HepG2 (cell line): ENCODE data around the gene MYOM1. TPM values are rescaled to one million over a fixed set of nuclear protein-coding genes. Genes with fewer than 3 reads are reported as not detected.

Source experiments
- BRD4 ChIP-seq: sonication (generic); formaldehyde crosslinking; IDR thresholded peaks from 2 replicates; pipeline ENCODE4 v1.4.0; 2020; ENCODE audit warnings: missing genetic modification reagents
- CCDC6 ChIP-seq: sonication (generic); formaldehyde crosslinking; IDR thresholded peaks from 2 replicates; pipeline ENCODE4 v1.8.1; 2022; ENCODE audit warnings: mild to moderate bottlenecking, missing genetic modification reagents, moderate library complexity
- GATAD2A ChIP-seq: IDR thresholded peaks from 2 replicates; pipeline ENCODE4 v1.6.1; 2016
- GTF3A ChIP-seq: sonication (generic); formaldehyde crosslinking; conservative IDR thresholded peaks from 2 replicates; pipeline ENCODE4 v1.4.0; 2020; ENCODE audit warnings: mild to moderate bottlenecking, missing genetic modification reagents
- HDAC1 ChIP-seq: sonication (generic); formaldehyde crosslinking; IDR thresholded peaks from 2 replicates; pipeline ENCODE4 v1.5.1; 2020; ENCODE audit warnings: mild to moderate bottlenecking, missing genetic modification reagents
- HDAC6 ChIP-seq: fragments of 200-600 bp; sonication (generic); IDR thresholded peaks from 2 replicates; pipeline ENCODE4 v1.7.0; 2017; ENCODE audit warnings: mild to moderate bottlenecking, antibody characterized with exemption, low read length, low read depth
- HNF4A ChIP-seq: sonication (generic); formaldehyde crosslinking; IDR thresholded peaks from 2 replicates; pipeline ENCODE4 v1.4.0; 2020; ENCODE audit warnings: missing genetic modification reagents
- HNRNPL ChIP-seq: fragments of 200-400 bp; formaldehyde crosslinking; IDR thresholded peaks from 2 replicates; pipeline ENCODE4 v1.6.1; 2017; ENCODE audit warnings: mild to moderate bottlenecking, low read depth, low read length
- IKZF1 ChIP-seq: fragments of 450-650 bp; IDR thresholded peaks from 2 replicates; pipeline ENCODE4 v1.7.1; 2016
- KAT8 ChIP-seq: IDR thresholded peaks from 2 replicates; pipeline ENCODE4 v1.6.1; 2016; ENCODE audit warnings: missing genetic modification reagents, missing compliant biosample characterization
- KLF15 ChIP-seq: sonication (generic); formaldehyde crosslinking; IDR thresholded peaks from 2 replicates; pipeline ENCODE4 v1.8.1; 2023; ENCODE audit warnings: borderline replicate concordance, mild to moderate bottlenecking, inconsistent platforms, missing genetic modification reagents, mixed read lengths
- MNT ChIP-seq: fragments of 450-650 bp; IDR thresholded peaks from 2 replicates; pipeline ENCODE4 v1.6.1; 2016
- POLR2AphosphoS2 ChIP-seq: IDR thresholded peaks from 2 replicates; pipeline ENCODE4 v1.6.1; 2011; ENCODE audit warnings: low read depth, low read length, improper control_type of control experiment
- TFE3 ChIP-seq: IDR thresholded peaks from 2 replicates; pipeline ENCODE4 v1.6.1; 2016
- THAP11 ChIP-seq: IDR thresholded peaks from 2 replicates; pipeline ENCODE4 v1.6.1; 2016; ENCODE audit warnings: missing biosample characterization, missing genetic modification reagents
- ZFP1 ChIP-seq: IDR thresholded peaks from 2 replicates; pipeline ENCODE4 v1.6.1; 2016
- ZMAT3 ChIP-seq: sonication (generic); formaldehyde crosslinking; conservative IDR thresholded peaks from 2 replicates; pipeline ENCODE4 v1.7.0; 2021; ENCODE audit warnings: missing genetic modification reagents
- ZNF282 ChIP-seq: fragments of 450-650 bp; IDR thresholded peaks from 2 replicates; pipeline ENCODE4 v1.6.1; 2018; ENCODE audit not compliant: partially characterized antibody
- ZNF441 ChIP-seq: sonication (generic); formaldehyde crosslinking; IDR thresholded peaks from 2 replicates; pipeline ENCODE4 v1.7.0; 2021; ENCODE audit warnings: missing genetic modification reagents, borderline replicate concordance
- ZNF543 ChIP-seq: sonication (generic); formaldehyde crosslinking; IDR thresholded peaks from 2 replicates; pipeline ENCODE4 v1.4.0; 2020; ENCODE audit warnings: mild to moderate bottlenecking, missing genetic modification reagents
- ZNF556 ChIP-seq: sonication (generic); formaldehyde crosslinking; IDR thresholded peaks from 2 replicates; pipeline ENCODE4 v1.4.0; 2020; ENCODE audit warnings: mild to moderate bottlenecking, missing genetic modification reagents, borderline replicate concordance
- ZNF703 ChIP-seq: sonication (generic); formaldehyde crosslinking; IDR thresholded peaks from 2 replicates; pipeline ENCODE4 v1.5.1; 2020; ENCODE audit warnings: missing genetic modification reagents, mild to moderate bottlenecking, moderate library complexity, borderline replicate concordance
- ZNF891 ChIP-seq: sonication (generic); formaldehyde crosslinking; IDR thresholded peaks from 2 replicates; pipeline ENCODE4 v1.5.0; 2020; ENCODE audit warnings: mild to moderate bottlenecking, missing genetic modification reagents
- ZZZ3 ChIP-seq: sonication (generic); formaldehyde crosslinking; IDR thresholded peaks from 2 replicates; pipeline ENCODE4 v1.4.0; 2020; ENCODE audit warnings: missing genetic modification reagents, mild to moderate bottlenecking, borderline replicate concordance
- polyA plus RNA-seq, 8 experiments: library from polyadenylated mRNA; depleted of rRNA in 3 of 8; stranded (reverse) in 7 of 8; unstranded in 1 of 8; fragments of >200 nt; fragmentation: Illumina TruSeq in 4 of 8; extraction: Trizol in 4 of 8; gene quantifications; 2 replicates each; pipeline versions ENCODE4 v1.2.1 to v1.2.3, GENCODE V29; 2011 to 2016; ENCODE audit warnings: low read depth in 4 of 8, missing spikeins in 1 of 8, mixed read lengths in 1 of 8; ENCODE audit not compliant: insufficient read depth in 1 of 8
- total RNA-seq, 5 experiments: library from RNA; depleted of rRNA; stranded (reverse); fragments of >200 nt; fragmentation: Illumina TruSeq; extraction: Trizol; gene quantifications; 2 replicates each; pipeline ENCODE4 v1.2.3, GENCODE V29; 2016; ENCODE audit warnings: low read depth in 1 of 5
- TF ChIP-seq, protein P1 (sequence below): IDR thresholded peaks from 2 replicates; pipeline ENCODE4 v1.6.1; 2016; ENCODE audit warnings: missing biosample characterization, missing genetic modification reagents, low read depth
- TF ChIP-seq, protein P2 (sequence below): IDR thresholded peaks from 2 replicates; pipeline ENCODE4 v1.6.1; 2016; ENCODE audit warnings: mild to moderate bottlenecking

Gene MYOM1
- total and polyA plus RNA-seq, 2 of the 13 experiments (the other 11 are each of a cell fraction or from before 2014, with no cell fraction given), result 0.46 to 0.98 TPM

DNA sequence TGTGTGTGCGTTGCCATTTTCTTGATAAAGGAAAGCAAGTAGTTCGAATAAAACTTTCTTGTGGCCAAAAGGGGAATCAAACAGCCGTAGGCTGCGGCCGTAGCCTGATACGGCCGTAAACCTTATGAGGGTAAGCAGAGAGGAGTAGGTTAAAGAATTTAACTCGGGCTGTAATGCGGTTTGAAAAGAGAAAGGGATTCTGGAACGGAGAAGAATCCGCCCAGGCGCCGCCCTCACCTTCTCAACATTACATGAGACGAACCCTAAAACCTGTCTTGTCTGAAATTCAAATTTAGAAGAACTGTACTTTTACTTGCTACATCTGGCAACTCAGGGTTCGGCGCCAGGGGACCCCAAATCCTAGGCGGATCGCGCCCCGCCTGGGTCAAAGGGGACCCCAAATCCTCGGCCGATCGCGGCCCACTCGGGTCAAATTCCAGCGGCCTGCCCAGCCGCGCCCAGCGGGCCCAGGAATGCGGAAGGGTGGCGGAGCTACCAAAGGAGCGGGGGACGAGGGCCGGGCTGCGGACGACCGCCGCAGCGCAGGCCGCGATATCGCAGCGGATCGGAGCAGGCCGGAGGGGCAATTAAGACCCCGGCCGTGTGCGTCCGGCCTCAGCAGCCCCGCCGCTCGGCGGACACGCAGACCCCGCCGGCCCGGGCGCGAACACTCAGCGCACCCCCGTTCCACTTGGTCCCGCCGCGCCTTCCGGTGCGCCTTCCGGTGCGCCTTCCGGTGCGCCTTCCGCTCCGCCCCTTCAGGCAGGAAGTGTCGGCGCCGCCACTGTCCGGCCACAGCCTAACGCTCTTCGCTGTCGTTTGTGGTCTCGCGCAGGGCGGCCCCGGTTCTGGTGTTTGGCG lies 41.8 kb upstream of the MYOM1 start, which contains the start of gene MYL12B (continued):
- peak; percentile 33; the same call in 1 of the 2 replicates for TF ChIP-seq ZFP1 (CRISPR knock-in tag)
- peak; percentile 53 for TF ChIP-seq ZNF556 (CRISPR knock-in tag)
- TF ChIP-seq GTF3A (CRISPR knock-in tag), result no peak
- peak; percentile 90 for TF ChIP-seq HDAC1 (CRISPR knock-in tag)
- peak; percentile 71; the same call in 1 of the 2 replicates for TF ChIP-seq ZNF543 (CRISPR knock-in tag)
- TF ChIP-seq ZNF703, result peak; percentile 38; the same call in 1 of the 2 replicates
- TF ChIP-seq HNF4A (CRISPR knock-in tag), result peak; percentile 80
- TF ChIP-seq CCDC6 (CRISPR knock-in tag), result peak; percentile 36; the same call in 1 of the 2 replicates
- TF ChIP-seq ZNF441 (CRISPR knock-in tag), result peak; percentile 59; the same call in 1 of the 2 replicates
- TF ChIP-seq THAP11 (CRISPR knock-in tag), result peak; percentile 86
- peak; percentile 95 for TF ChIP-seq KAT8 (CRISPR knock-in tag)
- TF ChIP-seq, protein P1, sequence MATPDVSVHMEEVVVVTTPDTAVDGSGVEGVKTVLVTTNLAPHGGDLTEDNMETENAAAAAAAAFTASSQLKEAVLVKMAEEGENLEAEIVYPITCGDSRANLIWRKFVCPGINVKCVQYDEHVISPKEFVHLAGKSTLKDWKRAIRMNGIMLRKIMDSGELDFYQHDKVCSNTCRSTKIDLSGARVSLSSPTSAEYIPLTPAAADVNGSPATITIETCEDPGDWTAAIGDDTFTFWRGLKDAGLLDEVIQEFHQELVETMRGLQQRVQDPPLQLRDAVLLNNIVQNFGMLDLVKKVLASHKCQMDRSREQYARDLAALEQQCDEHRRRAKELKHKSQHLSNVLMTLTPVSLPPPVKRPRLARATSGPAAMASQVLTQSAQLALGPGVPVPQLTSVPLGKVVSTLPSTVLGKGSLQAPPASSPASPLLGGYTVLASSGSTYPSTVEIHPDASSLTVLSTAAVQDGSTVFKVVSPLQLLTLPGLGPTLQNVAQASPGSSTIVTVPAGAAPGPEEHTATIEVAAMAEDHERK (CRISPR knock-in tag), result 0 out of 2 replicates have a peak, but pooled peaks have one; percentile 16
- no peak; the same call in 1 of the 2 replicates for TF ChIP-seq ZMAT3 (CRISPR knock-in tag)
- TF ChIP-seq GATAD2A (CRISPR knock-in tag), result peak; percentile 55
- TF ChIP-seq MNT, result no peak
- TF ChIP-seq BRD4, result peak; percentile 64
- TF ChIP-seq HNRNPL, result 0 out of 2 replicates have a peak, but pooled peaks have one; percentile 42
- TF ChIP-seq ZNF282, result no peak
- no peak for TF ChIP-seq KLF15
- TF ChIP-seq HDAC6, result no peak
- TF ChIP-seq, protein P2, sequence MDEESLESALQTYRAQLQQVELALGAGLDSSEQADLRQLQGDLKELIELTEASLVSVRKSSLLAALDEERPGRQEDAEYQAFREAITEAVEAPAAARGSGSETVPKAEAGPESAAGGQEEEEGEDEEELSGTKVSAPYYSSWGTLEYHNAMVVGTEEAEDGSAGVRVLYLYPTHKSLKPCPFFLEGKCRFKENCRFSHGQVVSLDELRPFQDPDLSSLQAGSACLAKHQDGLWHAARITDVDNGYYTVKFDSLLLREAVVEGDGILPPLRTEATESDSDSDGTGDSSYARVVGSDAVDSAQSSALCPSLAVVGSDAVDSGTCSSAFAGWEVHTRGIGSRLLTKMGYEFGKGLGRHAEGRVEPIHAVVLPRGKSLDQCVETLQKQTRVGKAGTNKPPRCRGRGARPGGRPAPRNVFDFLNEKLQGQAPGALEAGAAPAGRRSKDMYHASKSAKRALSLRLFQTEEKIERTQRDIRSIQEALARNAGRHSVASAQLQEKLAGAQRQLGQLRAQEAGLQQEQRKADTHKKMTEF, result peak; percentile 93
- TF ChIP-seq ZZZ3 (CRISPR knock-in tag), result peak; percentile 25; the same call in 1 of the 2 replicates
- TF ChIP-seq IKZF1, result no peak
- TF ChIP-seq TFE3 (CRISPR knock-in tag), result no peak
- no peak for TF ChIP-seq POLR2AphosphoS2
- peak; percentile 77; the same call in 1 of the 2 replicates for TF ChIP-seq ZNF891 (CRISPR knock-in tag)
